Nephron (organoid): ENCODE results near the gene KIF2B.
"Not testable (repeated sequence)": the region's sequence is repeated elsewhere in the genome, so short reads cannot be mapped to it uniquely, and the experiment has no call there.

ENCODE experiments used
- H3K27ac Mint-ChIP-seq, 3 experiments: 2 replicates each; pipeline ENCODE4 v1.8.0; 2020; ENCODE audit warnings: mixed read lengths in 3 of 3, mild to moderate bottlenecking in 2 of 3, moderate library complexity in 1 of 3
- H3K27me3 Mint-ChIP-seq: 2 replicates; pipeline ENCODE4 v1.8.0; 2021; ENCODE audit warnings: low read depth, mild to moderate bottlenecking, moderate library complexity, mixed read lengths
- H3K36me3 Mint-ChIP-seq: 2 replicates; pipeline ENCODE4 v1.8.0; 2020; ENCODE audit warnings: low read depth, mixed read lengths
- H3K4me1 Mint-ChIP-seq: 2 replicates; pipeline ENCODE4 v1.8.0; 2020; ENCODE audit warnings: mixed read lengths
- H3K4me3 Mint-ChIP-seq, 3 experiments: 2 replicates each; pipeline ENCODE4 v1.8.0; 2020; ENCODE audit warnings: mild to moderate bottlenecking in 3 of 3, mixed read lengths in 3 of 3, moderate library complexity in 2 of 3
- H3K9me3 Mint-ChIP-seq: 2 replicates; pipeline ENCODE4 v1.8.0; 2020; ENCODE audit warnings: mixed read lengths
- TF ChIP-seq, protein P1 (sequence below), 3 experiments: fragments of 200-600 bp; sonication (generic); IDR thresholded peaks; one replicate each; pipeline ENCODE4 v1.5.0; 2021; ENCODE audit warnings: antibody characterized with exemption in 3 of 3; ENCODE audit not compliant: unreplicated experiment in 3 of 3

Gene KIF2B

DNA sequence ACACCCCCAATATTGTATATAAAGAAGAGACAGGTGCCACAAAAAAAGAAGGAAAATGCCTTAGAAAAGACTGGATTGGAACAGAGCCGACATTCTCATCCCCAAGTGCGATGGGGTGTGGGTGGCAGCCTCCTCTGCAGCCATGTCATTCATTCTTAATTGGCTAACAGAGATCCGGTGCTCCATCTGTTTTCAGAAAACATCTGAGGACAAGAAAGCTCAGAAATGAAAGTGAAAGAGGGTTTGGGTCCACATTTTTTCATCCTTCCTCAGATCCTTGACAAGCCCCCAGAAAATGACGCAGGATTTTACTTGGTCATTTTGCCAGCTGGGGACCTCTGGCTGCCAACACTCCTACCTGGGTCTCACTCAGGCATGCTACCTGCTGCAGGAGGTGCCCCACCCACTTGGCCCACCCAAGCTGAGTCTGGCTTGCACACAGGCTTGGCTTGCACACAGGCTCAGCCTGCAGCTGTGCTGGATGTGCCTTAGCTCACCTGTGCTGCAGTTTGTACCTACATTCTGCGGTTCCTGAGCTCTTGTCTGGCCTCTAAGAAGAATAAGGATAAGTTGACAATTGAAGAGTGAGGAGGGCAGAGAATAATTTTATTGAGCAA lies 21.9 kb downstream of the KIF2B start:
- Mint-ChIP-seq H3K9me3 (peaks cover 10% of the 10 kb centered on the region), H3K36me3 (no peaks in the 10 kb centered on the region), H3K27me3 (peaks cover 2% of the 10 kb centered on the region), H3K4me3 (no peak overlapping the region), H3K4me1 (no peaks in the 10 kb centered on the region), H3K27ac (no peak overlapping the region)
- TF ChIP-seq, protein P1, sequence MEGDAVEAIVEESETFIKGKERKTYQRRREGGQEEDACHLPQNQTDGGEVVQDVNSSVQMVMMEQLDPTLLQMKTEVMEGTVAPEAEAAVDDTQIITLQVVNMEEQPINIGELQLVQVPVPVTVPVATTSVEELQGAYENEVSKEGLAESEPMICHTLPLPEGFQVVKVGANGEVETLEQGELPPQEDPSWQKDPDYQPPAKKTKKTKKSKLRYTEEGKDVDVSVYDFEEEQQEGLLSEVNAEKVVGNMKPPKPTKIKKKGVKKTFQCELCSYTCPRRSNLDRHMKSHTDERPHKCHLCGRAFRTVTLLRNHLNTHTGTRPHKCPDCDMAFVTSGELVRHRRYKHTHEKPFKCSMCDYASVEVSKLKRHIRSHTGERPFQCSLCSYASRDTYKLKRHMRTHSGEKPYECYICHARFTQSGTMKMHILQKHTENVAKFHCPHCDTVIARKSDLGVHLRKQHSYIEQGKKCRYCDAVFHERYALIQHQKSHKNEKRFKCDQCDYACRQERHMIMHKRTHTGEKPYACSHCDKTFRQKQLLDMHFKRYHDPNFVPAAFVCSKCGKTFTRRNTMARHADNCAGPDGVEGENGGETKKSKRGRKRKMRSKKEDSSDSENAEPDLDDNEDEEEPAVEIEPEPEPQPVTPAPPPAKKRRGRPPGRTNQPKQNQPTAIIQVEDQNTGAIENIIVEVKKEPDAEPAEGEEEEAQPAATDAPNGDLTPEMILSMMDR (IDR thresholded peaks at IDR 0.05; ENCODE audit: unreplicated experiment in 3 of 3) = no peak

DNA sequence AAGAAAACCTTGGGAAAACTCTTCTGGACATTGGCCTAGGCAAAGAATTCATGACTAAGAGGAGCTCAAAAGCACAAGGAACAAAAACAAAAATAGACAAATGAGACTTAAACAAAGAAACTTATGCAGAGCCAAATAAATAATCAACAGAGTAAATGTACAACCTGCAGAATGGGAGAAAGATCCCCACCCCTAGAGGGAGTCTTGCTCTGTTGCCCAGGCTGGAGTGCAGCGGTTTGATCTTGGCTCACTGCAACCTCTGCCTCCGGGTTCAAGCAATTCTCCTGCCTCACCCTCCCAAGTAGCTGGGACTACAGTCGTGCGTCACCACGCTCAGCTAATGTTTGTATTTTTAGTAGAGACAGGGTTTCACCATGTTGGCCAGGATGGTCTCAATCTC lies 48.4 kb downstream of the KIF2B start:
- H3K9me3 Mint-ChIP-seq, H3K27ac Mint-ChIP-seq, H3K36me3 Mint-ChIP-seq, H3K27me3 Mint-ChIP-seq, H3K4me1 Mint-ChIP-seq, H3K4me3 Mint-ChIP-seq: not testable (repeated sequence)
